MM.1S (cell line): ENCODE data around the gene EIPR1.

Experiments used
- DNase-seq: peaks from one replicate; pipeline ENCODE4 v3.0.0-alpha.2; 2015
- H2AFZ ChIP-seq: fragments of 300-600 bp; sonication (generic); 2 replicates; pipeline ENCODE4 v1.6.0; 2016; ENCODE audit warnings: antibody characterized with exemption, low read length
- H3F3A ChIP-seq: fragments of 300-600 bp; sonication (generic); 2 replicates; pipeline ENCODE4 v1.6.1; 2016; ENCODE audit warnings: mild to moderate bottlenecking, antibody characterized with exemption, low read length, moderate library complexity, mixed read lengths; ENCODE audit not compliant: insufficient read depth
- H3K27ac ChIP-seq: fragments of 300-600 bp; sonication (generic); 2 replicates; pipeline ENCODE4 v1.5.1; 2016; ENCODE audit warnings: mild to moderate bottlenecking, low read length
- H3K27me3 ChIP-seq: fragments of 300-600 bp; sonication (generic); replicated peaks from 2 replicates; pipeline ENCODE4 v1.6.0; 2016; ENCODE audit warnings: low read length; ENCODE audit not compliant: insufficient read depth
- H3K36me3 ChIP-seq: fragments of 300-600 bp; sonication (generic); replicated peaks from 2 replicates; pipeline ENCODE4 v1.6.1; 2016; ENCODE audit warnings: mild to moderate bottlenecking, low read length, mixed read lengths; ENCODE audit not compliant: insufficient read depth
- H3K4me1 ChIP-seq: fragments of 300-600 bp; sonication (generic); 2 replicates; pipeline ENCODE4 v1.6.1; 2016; ENCODE audit warnings: low read length, mixed read lengths
- H3K4me2 ChIP-seq: fragments of 300-600 bp; sonication (generic); 2 replicates; pipeline ENCODE4 v1.6.0; 2016; ENCODE audit warnings: low read depth, low read length
- H3K4me3 ChIP-seq: fragments of 300-600 bp; sonication (generic); 2 replicates; pipeline ENCODE4 v1.5.1; 2016; ENCODE audit warnings: low read length, mixed read lengths
- H3K79me2 ChIP-seq: fragments of 300-600 bp; sonication (generic); 2 replicates; pipeline ENCODE4 v1.6.1; 2016; ENCODE audit warnings: mixed run types, low read length, mixed read lengths
- H3K9ac ChIP-seq: fragments of 300-600 bp; sonication (generic); 2 replicates; pipeline ENCODE4 v1.6.1; 2016; ENCODE audit warnings: low read length, mixed read lengths
- H3K9me2 ChIP-seq: fragments of 300-600 bp; sonication (generic); replicated peaks from 2 replicates; pipeline ENCODE4 v1.6.1; 2016; ENCODE audit warnings: mild to moderate bottlenecking, low read length, mixed read lengths; ENCODE audit not compliant: insufficient read depth
- H3K9me3 ChIP-seq: fragments of 300-600 bp; sonication (generic); replicated peaks from 2 replicates; pipeline ENCODE4 v1.6.1; 2016; ENCODE audit warnings: mild to moderate bottlenecking, low read length, mixed read lengths; ENCODE audit not compliant: insufficient read depth
- H4K20me1 ChIP-seq: fragments of 300-600 bp; sonication (generic); 2 replicates; pipeline ENCODE4 v1.6.1; 2016; ENCODE audit warnings: mild to moderate bottlenecking, low read length, moderate library complexity, mixed read lengths; ENCODE audit not compliant: insufficient read depth
- CTCF ChIP-seq: fragments of 300-600 bp; sonication (generic); IDR thresholded peaks from 2 replicates; pipeline ENCODE4 v1.5.1; 2016; ENCODE audit warnings: antibody characterized with exemption, low read length, mixed read lengths
- EZH2 ChIP-seq: fragments of 300-600 bp; sonication (generic); optimal IDR thresholded peaks from 2 replicates; pipeline ENCODE3; 2017; ENCODE audit warnings: low read depth, mild to moderate bottlenecking, antibody characterized with exemption, low read length, mixed read lengths
- EZH2phosphoT487 ChIP-seq: fragments of 300-600 bp; sonication (generic); IDR thresholded peaks from 2 replicates; pipeline ENCODE4 v1.6.1; 2018; ENCODE audit warnings: antibody characterized with exemption, low read length

EIPR1 gene

GRCh38 chr2:3348767-3349166 lies 28.9 kb downstream of the EIPR1 start:
- Histone ChIP-seq H3F3A (no peaks in the 10 kb centered on the region), H3K4me3 (no peak overlapping the region), H3K9me3 (no peaks in the 10 kb centered on the region), H3K79me2 (no peaks in the 10 kb centered on the region), H2AFZ (no peak overlapping the region), H3K27me3 (no peaks in the 10 kb centered on the region), H3K36me3 (no peaks in the 10 kb centered on the region), H3K9ac (no peak overlapping the region), H3K27ac (no peak overlapping the region), H3K9me2 (no peaks in the 10 kb centered on the region), H3K4me2 (no peak overlapping the region), H4K20me1 (no peaks in the 10 kb centered on the region), H3K4me1 (no peaks in the 10 kb centered on the region)
- TF ChIP-seq CTCF: no peak
- no peak for TF ChIP-seq EZH2phosphoT487
- no peak for TF ChIP-seq EZH2
- DNase-seq: no peak

GRCh38 chr2:3345621-3346020 lies 32.0 kb downstream of the EIPR1 start:
- Histone ChIP-seq H3K36me3 (no peaks in the 10 kb centered on the region), H3K4me1 (no peaks in the 10 kb centered on the region), H3K4me2 (no peak overlapping the region), H2AFZ (no peak overlapping the region), H4K20me1 (no peaks in the 10 kb centered on the region), H3K9me3 (no peaks in the 10 kb centered on the region), H3K79me2 (no peaks in the 10 kb centered on the region), H3K4me3 (no peak overlapping the region), H3K9me2 (no peaks in the 10 kb centered on the region), H3F3A (no peaks in the 10 kb centered on the region), H3K9ac (no peak overlapping the region), H3K27me3 (no peaks in the 10 kb centered on the region), H3K27ac (no peak overlapping the region)
- no peak for TF ChIP-seq CTCF
- DNase-seq: no peak

- TF ChIP-seq CTCF (no peak), EZH2 (no peak), EZH2phosphoT487 (no peak)
- no peaks in the 10 kb centered on the region for H3K9me2 ChIP-seq
- no peak for DNase-seq
Observed at GRCh38 chr2:3344897-3345296, 32.7 kb downstream of the EIPR1 start.

GRCh38 chr2:3343012-3343411 lies 34.6 kb downstream of the EIPR1 start:
- H3K4me2 ChIP-seq: no peak overlapping the region
- no peaks in the 10 kb centered on the region for H3K9me2 ChIP-seq
- H3K79me2 ChIP-seq: no peaks in the 10 kb centered on the region
- H3F3A ChIP-seq: no peaks in the 10 kb centered on the region
- H3K9me3 ChIP-seq: no peaks in the 10 kb centered on the region
- no peak for TF ChIP-seq CTCF
- no peak for TF ChIP-seq EZH2phosphoT487
- TF ChIP-seq EZH2: no peak
- H3K4me1 ChIP-seq: no peaks in the 10 kb centered on the region
- H3K4me3 ChIP-seq: no peak overlapping the region
- H3K36me3 ChIP-seq: no peaks in the 10 kb centered on the region
- no peak overlapping the region for H3K27ac ChIP-seq
- H3K27me3 ChIP-seq: no peaks in the 10 kb centered on the region
- no peak overlapping the region for H2AFZ ChIP-seq
- H4K20me1 ChIP-seq: no peaks in the 10 kb centered on the region
- DNase-seq: no peak
- no peak overlapping the region for H3K9ac ChIP-seq

More at GRCh38 chr2:3344897-3345296, 32.7 kb downstream of the EIPR1 start:
- Histone ChIP-seq H3K4me3 (no peak overlapping the region), H3K36me3 (no peaks in the 10 kb centered on the region), H3K79me2 (no peaks in the 10 kb centered on the region), H3K4me2 (no peak overlapping the region), H4K20me1 (no peaks in the 10 kb centered on the region), H2AFZ (no peak overlapping the region), H3K9ac (no peak overlapping the region), H3K4me1 (no peaks in the 10 kb centered on the region), H3F3A (no peaks in the 10 kb centered on the region), H3K9me3 (no peaks in the 10 kb centered on the region), H3K27ac (no peak overlapping the region), H3K27me3 (no peaks in the 10 kb centered on the region)
